ENCODE results near the gene RUNX1.

The RUNX1 gene

GRCh38 chr21:34886240-34887104 is 162.6 kb downstream of the RUNX1 start:
- H3K4me2 ChIP-seq, result peak overlapping the region; percentile 90
- H4K20me1 ChIP-seq, result peaks cover 100% of the 10 kb centered on the region
- peak overlapping the region; percentile 75 for H3K27ac ChIP-seq
- no peaks in the 10 kb centered on the region for H3K27me3 ChIP-seq
- no peaks in the 10 kb centered on the region for H3K9me3 ChIP-seq
- H3K4me3 ChIP-seq, result peak overlapping the region; percentile 89
- H3K4me1 ChIP-seq, result peaks cover 39% of the 10 kb centered on the region
- H3K36me3 ChIP-seq, result peaks cover 48% of the 10 kb centered on the region; the same call in 1 of the 2 replicates
- no peak for TF ChIP-seq Cebpa-rat (IDR thresholded peaks at IDR 0.05)
- peak overlapping the region; percentile 90 for H3K9ac ChIP-seq

DNA sequence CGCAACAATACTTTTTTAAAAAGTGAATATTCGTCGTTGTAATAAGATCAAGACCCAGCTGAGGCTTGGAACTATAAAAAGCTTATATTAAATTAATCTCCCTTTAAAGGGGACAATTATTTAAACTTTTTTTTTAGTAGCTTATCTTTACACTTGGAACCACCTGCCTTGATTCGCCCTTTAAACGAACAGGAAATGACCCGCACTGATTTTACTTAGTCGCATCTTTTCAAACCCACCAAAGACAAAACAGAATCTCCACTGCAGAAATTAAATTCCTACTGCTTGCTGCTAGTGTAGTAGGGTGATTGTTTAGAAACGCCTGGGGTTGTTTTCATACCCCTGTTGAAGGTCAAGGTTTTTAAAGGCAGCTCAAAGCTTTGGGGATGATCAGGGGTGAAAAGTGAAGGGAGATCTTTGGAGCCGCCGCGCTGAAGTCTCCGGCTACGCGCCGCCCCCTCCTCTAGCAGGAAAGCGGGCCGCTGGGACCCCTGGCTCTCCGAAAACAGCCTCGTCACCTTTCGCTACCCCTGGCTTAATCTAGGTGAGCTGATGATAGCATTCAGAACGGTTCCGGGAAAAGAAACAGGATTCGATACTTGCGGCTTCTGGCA is 163.4 kb downstream of the RUNX1 start:
- H3K27ac ChIP-seq, result peak overlapping the region; percentile 75
- TF ChIP-seq Cebpa-rat (IDR thresholded peaks at IDR 0.05), result no peak
- H3K4me3 ChIP-seq, result peak overlapping the region; percentile 89
- peak overlapping the region; percentile 90 for H3K4me2 ChIP-seq
- H3K9me3 ChIP-seq, result no peaks in the 10 kb centered on the region
- H3K36me3 ChIP-seq, result peaks cover 55% of the 10 kb centered on the region; the same call in 1 of the 2 replicates
- H3K4me1 ChIP-seq, result peaks cover 39% of the 10 kb centered on the region
- no peaks in the 10 kb centered on the region for H3K27me3 ChIP-seq
- peaks cover 100% of the 10 kb centered on the region for H4K20me1 ChIP-seq
- peak overlapping the region; percentile 90 for H3K9ac ChIP-seq

GRCh38 chr21:34885125-34885524 is 164.0 kb downstream of the RUNX1 start:
- Histone ChIP-seq H3K27me3 (no peaks in the 10 kb centered on the region), H3K9ac (peak overlapping the region; percentile 90), H3K4me3 (peak overlapping the region; percentile 89), H3K4me2 (peak overlapping the region; percentile 90), H3K9me3 (no peaks in the 10 kb centered on the region), H4K20me1 (peaks cover 100% of the 10 kb centered on the region), H3K4me1 (peaks cover 44% of the 10 kb centered on the region), H3K36me3 (peaks cover 62% of the 10 kb centered on the region), H3K27ac (peak overlapping the region; percentile 75)
- TF ChIP-seq Cebpa-rat (IDR thresholded peaks at IDR 0.05), result no peak

GRCh38 chr21:34884346-34884929 is 164.7 kb downstream of the RUNX1 start:
- Histone ChIP-seq H4K20me1 (peaks cover 100% of the 10 kb centered on the region), H3K27ac (peak overlapping the region; percentile 75), H3K36me3 (peaks cover 67% of the 10 kb centered on the region), H3K4me1 (peaks cover 50% of the 10 kb centered on the region), H3K4me3 (peak overlapping the region; percentile 89), H3K9me3 (no peaks in the 10 kb centered on the region), H3K4me2 (peak overlapping the region; percentile 90), H3K9ac (peak overlapping the region; percentile 90), H3K27me3 (no peaks in the 10 kb centered on the region)
- no peak for TF ChIP-seq Cebpa-rat (IDR thresholded peaks at IDR 0.05)

DNA sequence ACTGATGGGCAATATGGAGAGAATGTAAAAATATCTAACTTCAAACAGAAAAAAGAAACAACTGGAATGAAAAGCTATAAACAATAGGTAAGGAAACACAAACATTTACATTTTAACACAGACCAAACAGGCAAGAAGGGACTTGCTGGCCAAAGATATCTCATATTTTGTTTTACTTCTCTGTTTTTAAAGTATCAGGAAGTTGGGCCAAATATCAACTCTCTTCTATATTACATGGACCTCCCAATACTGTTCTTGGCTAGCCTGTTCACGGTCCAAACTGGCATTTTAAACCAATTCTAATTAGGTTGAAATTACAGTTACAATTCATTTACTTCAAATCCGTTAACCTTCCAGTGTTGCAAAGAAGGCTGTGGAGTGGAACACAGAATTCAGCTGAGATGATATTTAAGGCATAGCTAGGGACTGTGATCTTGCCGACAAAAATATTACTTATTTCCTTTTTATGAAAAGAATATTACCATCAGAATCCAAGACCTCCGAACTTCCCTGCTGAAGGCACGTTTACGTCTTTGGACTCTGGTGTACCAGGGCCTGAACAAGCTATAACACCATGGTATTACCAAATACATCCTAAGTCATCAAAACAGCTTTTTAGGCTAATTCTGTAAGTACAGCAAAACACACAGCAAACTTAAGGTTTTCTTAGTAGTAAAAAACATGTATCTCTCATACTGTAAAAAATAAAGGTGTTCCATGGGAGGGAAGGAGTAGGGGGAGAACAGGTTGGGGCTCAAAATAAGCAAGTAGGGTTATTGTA is 165.4 kb downstream of the RUNX1 start:
- Histone ChIP-seq H3K4me2 (peak overlapping the region; percentile 90), H3K27ac (peak overlapping the region; percentile 75), H3K36me3 (peaks cover 71% of the 10 kb centered on the region), H3K4me1 (peaks cover 58% of the 10 kb centered on the region), H3K9me3 (no peaks in the 10 kb centered on the region), H3K9ac (peak overlapping the region; percentile 90), H3K27me3 (no peaks in the 10 kb centered on the region), H4K20me1 (peaks cover 100% of the 10 kb centered on the region), H3K4me3 (peak overlapping the region; percentile 89)
- TF ChIP-seq Cebpa-rat (IDR thresholded peaks at IDR 0.05), result no peak

DNA sequence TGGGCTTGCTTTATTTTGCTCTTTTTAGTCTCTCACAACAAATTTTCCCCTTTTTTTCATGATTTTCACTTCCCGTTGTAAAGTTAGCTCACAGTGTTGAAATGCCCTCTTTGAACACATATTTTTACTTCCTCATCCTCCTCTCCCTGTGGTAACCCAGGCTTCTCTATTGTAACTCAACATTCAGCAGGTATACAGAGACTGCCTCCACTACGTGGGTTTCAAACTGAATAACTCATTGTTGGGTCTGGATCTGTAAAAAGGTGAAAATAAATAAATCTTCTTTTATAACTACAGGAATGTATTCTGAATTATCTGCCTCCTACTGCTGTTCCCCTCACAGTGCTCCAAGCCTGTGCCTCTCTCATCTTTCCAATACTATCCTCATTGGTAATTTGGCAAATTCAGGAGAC is 166.4 kb downstream of the RUNX1 start:
- no peak for TF ChIP-seq Cebpa-rat (IDR thresholded peaks at IDR 0.05)
- Histone ChIP-seq H3K4me1 (peaks cover 68% of the 10 kb centered on the region), H3K9ac (peak overlapping the region; percentile 90; the same call in 1 of the 2 replicates), H3K4me3 (peak overlapping the region; percentile 89), H3K9me3 (no peaks in the 10 kb centered on the region), H4K20me1 (peaks cover 100% of the 10 kb centered on the region), H3K4me2 (peak overlapping the region; percentile 90), H3K36me3 (peaks cover 80% of the 10 kb centered on the region), H3K27me3 (no peaks in the 10 kb centered on the region), H3K27ac (no peak overlapping the region)

DNA sequence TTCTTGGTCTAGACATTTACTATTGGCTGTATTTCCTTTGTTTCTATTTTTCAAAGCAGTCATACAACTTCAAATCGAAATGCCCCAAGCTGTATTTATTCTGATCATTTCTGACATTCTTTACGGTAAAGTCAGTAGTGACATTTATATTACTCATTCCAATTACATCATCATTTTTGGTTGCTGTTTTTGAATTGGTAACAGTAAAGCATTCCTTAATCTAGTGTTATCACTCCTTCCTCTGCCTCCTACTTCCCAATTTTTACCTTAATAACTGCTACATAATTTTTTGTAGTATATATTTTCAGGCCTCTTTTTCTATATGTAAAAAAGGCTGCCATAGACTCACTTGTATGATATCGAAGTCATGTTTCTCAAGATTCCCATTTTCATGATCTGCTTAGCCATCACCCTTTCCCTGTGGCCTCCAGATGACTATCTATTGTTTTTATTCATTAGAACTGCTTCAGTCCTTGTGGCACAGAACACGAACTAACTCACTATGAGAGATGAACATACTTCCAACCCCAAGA is 167.2 kb downstream of the RUNX1 start:
- Histone ChIP-seq H3K9ac (peak overlapping the region; percentile 51; the same call in 1 of the 2 replicates), H3K9me3 (no peaks in the 10 kb centered on the region), H3K4me2 (peak overlapping the region; percentile 90), H3K27ac (no peak overlapping the region; the same call in 1 of the 2 replicates), H3K4me1 (peaks cover 76% of the 10 kb centered on the region), H3K4me3 (peak overlapping the region; percentile 89; the same call in 1 of the 2 replicates), H3K27me3 (no peaks in the 10 kb centered on the region), H4K20me1 (peaks cover 100% of the 10 kb centered on the region), H3K36me3 (peaks cover 88% of the 10 kb centered on the region)
- TF ChIP-seq Cebpa-rat (IDR thresholded peaks at IDR 0.05), result no peak

- peaks cover 88% of the 10 kb centered on the region for H3K36me3 ChIP-seq
- peak overlapping the region; percentile 90 for H3K4me2 ChIP-seq
- no peaks in the 10 kb centered on the region for H3K27me3 ChIP-seq
- H3K9me3 ChIP-seq, result no peaks in the 10 kb centered on the region
- H3K27ac ChIP-seq, result no peak overlapping the region
- peak overlapping the region; percentile 89; the same call in 1 of the 2 replicates for H3K4me3 ChIP-seq
- no peak for TF ChIP-seq Cebpa-rat (IDR thresholded peaks at IDR 0.05)
- H3K9ac ChIP-seq, result peak overlapping the region; percentile 21; the same call in 1 of the 2 replicates
- H4K20me1 ChIP-seq, result peaks cover 100% of the 10 kb centered on the region
- H3K4me1 ChIP-seq, result peaks cover 81% of the 10 kb centered on the region
These were observed 167.7 kb downstream of the RUNX1 start for GRCh38 chr21:34881421-34881820.

GRCh38 chr21:34880401-34880800 is 168.7 kb downstream of the RUNX1 start:
- Histone ChIP-seq H3K4me2 (peak overlapping the region; percentile 90; the same call in 1 of the 2 replicates), H3K4me1 (peaks cover 91% of the 10 kb centered on the region), H3K36me3 (peaks cover 90% of the 10 kb centered on the region), H3K4me3 (no peak overlapping the region), H4K20me1 (peaks cover 100% of the 10 kb centered on the region), H3K27ac (no peak overlapping the region), H3K27me3 (no peaks in the 10 kb centered on the region), H3K9me3 (no peaks in the 10 kb centered on the region), H3K9ac (no peak overlapping the region)
- TF ChIP-seq Cebpa-rat (IDR thresholded peaks at IDR 0.05), result no peak

All from BLaER1 (cell line).